GM21528 (cell line): ENCODE measurements around the gene B3GAT1.
"Not testable (repeated sequence)": the region's sequence is repeated elsewhere in the genome, so short reads cannot be mapped to it uniquely, and the experiment has no call there.

Experiments used
- ATAC-seq: cut with Tn5 transposase; IDR thresholded peaks from one replicate; pipeline ENCODE4 v1.9.1; 2021; ENCODE audit warnings: mild to moderate bottlenecking, moderate library complexity; ENCODE audit not compliant: unreplicated experiment, low FRiP score

Gene B3GAT1

GRCh38 chr11:134412203-134413042 is at the start of gene B3GAT1:
B3GAT1 (minus strand) TSS chr11:134412242; CDS start chr11:134387659, 24,583 bp downstream.
- ATAC-seq: no peak

- ATAC-seq: no peak
Observed at GRCh38 chr11:134461621-134462020, 49.6 kb upstream of the B3GAT1 start.

GRCh38 chr11:134460881-134461280 is 48.8 kb upstream of the B3GAT1 start:
- ATAC-seq: no peak

GRCh38 chr11:134460062-134460561 is 48.1 kb upstream of the B3GAT1 start:
- no peak for ATAC-seq

- ATAC-seq: no peak
Observed at GRCh38 chr11:134459246-134460061, 47.4 kb upstream of the B3GAT1 start.

- ATAC-seq: not testable (repeated sequence)
Observed at GRCh38 chr11:134457411-134458007, 45.5 kb upstream of the B3GAT1 start.

- ATAC-seq: no peak
Observed at GRCh38 chr11:134455516-134455915, 43.5 kb upstream of the B3GAT1 start.

- no peak for ATAC-seq
Observed at GRCh38 chr11:134454146-134454690, 42.2 kb upstream of the B3GAT1 start.

- ATAC-seq: no peak
Observed at GRCh38 chr11:134453441-134453840, 41.4 kb upstream of the B3GAT1 start.

- ATAC-seq: no peak
Observed at GRCh38 chr11:134452838-134453155, 40.8 kb upstream of the B3GAT1 start.

- ATAC-seq: no peak
Observed at GRCh38 chr11:134452026-134452837, 40.2 kb upstream of the B3GAT1 start.

GRCh38 chr11:134450186-134450585 is 38.1 kb upstream of the B3GAT1 start:
- no peak for ATAC-seq

GRCh38 chr11:134449713-134450112 is 37.7 kb upstream of the B3GAT1 start:
- no peak for ATAC-seq

- ATAC-seq: no peak
Observed at GRCh38 chr11:134449051-134449450, 37.0 kb upstream of the B3GAT1 start.

GRCh38 chr11:134447696-134448095 is 35.7 kb upstream of the B3GAT1 start:
- no peak for ATAC-seq

- no peak for ATAC-seq
Observed at GRCh38 chr11:134445601-134446325, 33.7 kb upstream of the B3GAT1 start.

- ATAC-seq: not testable (repeated sequence)
Observed at GRCh38 chr11:134444160-134445108, 32.4 kb upstream of the B3GAT1 start.

- no peak for ATAC-seq
Observed at GRCh38 chr11:134443246-134443645, 31.2 kb upstream of the B3GAT1 start.
